B cell (primary cell): ENCODE data around the gene CD6. TPM values are rescaled to one million over a fixed set of nuclear protein-coding genes. Genes with fewer than 3 reads are reported as not detected.

ENCODE experiments used
- ATAC-seq: fragments of 200-7000 bp; cut with Tn5 transposase; one replicate; pipeline ENCODE4 v1.10.0; 2021; ENCODE audit warnings: low read depth, mild to moderate bottlenecking, moderate number of reproducible peaks, moderate library complexity
- CTCF ChIA-PET: fragments of 350-600 bp; sonication (Branson Sonifier 250); formaldehyde crosslinking; loops from one replicate; lab custom pipeline; 2021; ENCODE audit warnings: antibody characterized with exemption, inconsistent platforms; lab: Charles Lee
- POLR2A ChIA-PET: fragments of 350-600 bp; sonication (Branson Sonifier 250); formaldehyde crosslinking; loops from one replicate; lab custom pipeline; 2021; ENCODE audit warnings: antibody characterized with exemption; lab: Charles Lee
- DNase-seq: peaks from one replicate; pipeline ENCODE4 v3.0.0; 2013
- H2AFZ ChIP-seq: 2 replicates; pipeline ENCODE4 v1.6.1; 2012; ENCODE audit warnings: mild to moderate bottlenecking, low read depth, low read length; ENCODE audit not compliant: insufficient read depth, poor library complexity, severe bottlenecking
- H3K27ac ChIP-seq, 2 donors: 1 replicate in 1 of 2; 2 replicates in 1 of 2; pipeline ENCODE4 v1.5.1; 2012 to 2013; ENCODE audit warnings: low read length in 2 of 2, mild to moderate bottlenecking in 2 of 2, moderate library complexity in 1 of 2
- H3K27me3 ChIP-seq, 4 experiments: fragments of 200-600 bp in 1 of 4; sonication (generic) in 1 of 4; replicated peaks in 1 of 4; 1 replicate in 2 of 4; 2 replicates in 2 of 4; pipeline versions ENCODE4 v1.6.1 to v1.7.0; 2013 to 2016; ENCODE audit warnings: low read length in 3 of 4, mild to moderate bottlenecking in 2 of 4, mixed read lengths in 1 of 4, moderate library complexity in 1 of 4; ENCODE audit not compliant: insufficient read depth in 4 of 4, control insufficient read depth in 3 of 4; ENCODE audit errors: control extremely low read depth in 1 of 4
- H3K36me3 ChIP-seq, 2 experiments: replicated peaks in 1 of 2; 1 replicate in 1 of 2; 2 replicates in 1 of 2; pipeline versions ENCODE4 v1.6.1 to v1.7.1; 2013; ENCODE audit warnings: low read length in 1 of 2; ENCODE audit not compliant: insufficient read depth in 2 of 2, control insufficient read depth in 1 of 2; ENCODE audit errors: control extremely low read depth in 1 of 2, extremely low read depth in 1 of 2
- H3K4me1 ChIP-seq, 2 donors: fragments of 200-600 bp in 1 of 2; sonication (generic) in 1 of 2; 1 replicate in 1 of 2; 2 replicates in 1 of 2; pipeline versions ENCODE4 v1.5.1 to v1.6.1; 2013 to 2017; ENCODE audit warnings: low read length in 2 of 2; ENCODE audit not compliant: control insufficient read depth in 2 of 2, insufficient read depth in 2 of 2
- H3K4me2 ChIP-seq: replicated peaks from 2 replicates; pipeline ENCODE3; 2012; ENCODE audit warnings: mild to moderate bottlenecking, low read depth, low read length; ENCODE audit not compliant: poor library complexity, severe bottlenecking
- H3K4me3 ChIP-seq, 5 experiments: fragments of 200-600 bp in 1 of 5; sonication (generic) in 1 of 5; 1 replicate in 3 of 5; 2 replicates in 2 of 5; pipeline versions ENCODE4 v1.5.1 to v1.7.0; 2011 to 2016; ENCODE audit warnings: low read length in 4 of 5, mild to moderate bottlenecking in 4 of 5, low read depth in 2 of 5, control low read depth in 1 of 5, moderate library complexity in 1 of 5; ENCODE audit not compliant: insufficient read depth in 1 of 5; ENCODE audit errors: control extremely low read depth in 1 of 5, extremely low read depth in 1 of 5
- H3K79me2 ChIP-seq: fragments of 200-600 bp; sonication (generic); one replicate; pipeline ENCODE4 v1.6.0; 2016; ENCODE audit warnings: low read length; ENCODE audit not compliant: control insufficient read depth, insufficient read depth
- H3K9ac ChIP-seq: fragments of 200-600 bp; sonication (generic); 2 replicates; pipeline ENCODE4 v1.6.1; 2017; ENCODE audit warnings: mild to moderate bottlenecking, low read length, moderate library complexity
- H3K9me3 ChIP-seq, 3 donors: one replicate each; pipeline versions ENCODE4 v1.6.1 to v1.7.1; 2013; ENCODE audit warnings: low read length in 2 of 3; ENCODE audit not compliant: control insufficient read depth in 2 of 3, insufficient read depth in 1 of 3; ENCODE audit errors: control extremely low read depth in 1 of 3
- H4K20me1 ChIP-seq: 2 replicates; pipeline ENCODE4 v1.6.0; 2012; ENCODE audit warnings: mild to moderate bottlenecking, low read length; ENCODE audit not compliant: insufficient read depth, control insufficient read depth, poor library complexity, severe bottlenecking
- H3K27ac Mint-ChIP-seq: one replicate; pipeline ENCODE4 v1.8.0; 2021; ENCODE audit warnings: mixed read lengths
- H3K27me3 Mint-ChIP-seq: one replicate; pipeline ENCODE4 v1.8.0; 2021; ENCODE audit warnings: mixed read lengths
- H3K4me1 Mint-ChIP-seq: one replicate; pipeline ENCODE4 v1.8.0; 2021; ENCODE audit warnings: mixed read lengths
- H3K4me3 Mint-ChIP-seq: one replicate; pipeline ENCODE4 v1.8.0; 2021; ENCODE audit warnings: mixed read lengths
- H3K9me3 Mint-ChIP-seq: one replicate; pipeline ENCODE4 v1.8.0; 2022; ENCODE audit warnings: mixed read lengths; ENCODE audit not compliant: insufficient read depth
- EZH2 ChIP-seq: IDR thresholded peaks from 2 replicates; pipeline ENCODE4 v1.6.1; 2012; ENCODE audit warnings: borderline replicate concordance, low read depth, mild to moderate bottlenecking, moderate library complexity, low read length; ENCODE audit not compliant: insufficient read depth, poor library complexity, severe bottlenecking
- WGBS: methylation state at CpG from one replicate; pipeline ENCODE4 v1.1.5; 2013; ENCODE audit warnings: missing lambda C conversion rate; ENCODE audit not compliant: insufficient coverage; 5-methylcytosine and 5-hydroxymethylcytosine counted together
- intact Hi-C: fragments of 100-400 bp; cut with micrococcal nuclease; formaldehyde crosslinking; loops from one replicate; pipeline ENCODE4 v1.10.0; 2022
- polyA plus RNA-seq: library from polyadenylated mRNA; depleted of rRNA; stranded (reverse); fragments of >200 nt; gene quantifications from 2 replicates; pipeline ENCODE4 v1.2.3, GENCODE V29; 2012
- total RNA-seq, 2 donors: library from RNA; stranded (reverse); fragments of 120-200 nt in 1 of 2; gene quantifications; 1 replicate in 1 of 2; 2 replicates in 1 of 2; pipeline versions ENCODE4 v1.2.3 to v1.2.4, GENCODE V29; 2013 to 2022
- TF ChIP-seq, protein P1 (sequence below): fragments of 200-600 bp; IDR thresholded peaks from one replicate; pipeline ENCODE4 v1.8.0; 2022; ENCODE audit warnings: antibody characterized with exemption, mild to moderate bottlenecking

CD6 gene
- total and polyA plus RNA-seq, 2 donors (not counting 1 experiment from before 2014, with no cell fraction given) = 9.3 to 13.6 TPM

GRCh38 chr11:60934790-60935605, 36.5 kb upstream of the CD6 start:
- POLR2A ChIA-PET = interaction anchor here (11.4 kb wide), 1 partner anchor 18 kb away, joined by 96 read pairs; the partner anchor contains the start of gene TMEM109

More at GRCh38 chr11:60934790-60935605, 36.5 kb upstream of the CD6 start:
- peaks cover 0 to 20% of the 10 kb centered on the region in 2 experiments for H3K36me3 ChIP-seq
- intact Hi-C loops = no loop called here
- H3K27me3 ChIP-seq = no peaks in the 10 kb centered on the region
- H3K4me2 ChIP-seq = no peak overlapping the region
- H3K9me3 Mint-ChIP-seq = no peaks in the 10 kb centered on the region
- no peak for ATAC-seq
- H3K9ac ChIP-seq = no peak overlapping the region
- peaks cover 7% of the 10 kb centered on the region for H4K20me1 ChIP-seq
- TF ChIP-seq EZH2 = no peak
- TF ChIP-seq, protein P1, sequence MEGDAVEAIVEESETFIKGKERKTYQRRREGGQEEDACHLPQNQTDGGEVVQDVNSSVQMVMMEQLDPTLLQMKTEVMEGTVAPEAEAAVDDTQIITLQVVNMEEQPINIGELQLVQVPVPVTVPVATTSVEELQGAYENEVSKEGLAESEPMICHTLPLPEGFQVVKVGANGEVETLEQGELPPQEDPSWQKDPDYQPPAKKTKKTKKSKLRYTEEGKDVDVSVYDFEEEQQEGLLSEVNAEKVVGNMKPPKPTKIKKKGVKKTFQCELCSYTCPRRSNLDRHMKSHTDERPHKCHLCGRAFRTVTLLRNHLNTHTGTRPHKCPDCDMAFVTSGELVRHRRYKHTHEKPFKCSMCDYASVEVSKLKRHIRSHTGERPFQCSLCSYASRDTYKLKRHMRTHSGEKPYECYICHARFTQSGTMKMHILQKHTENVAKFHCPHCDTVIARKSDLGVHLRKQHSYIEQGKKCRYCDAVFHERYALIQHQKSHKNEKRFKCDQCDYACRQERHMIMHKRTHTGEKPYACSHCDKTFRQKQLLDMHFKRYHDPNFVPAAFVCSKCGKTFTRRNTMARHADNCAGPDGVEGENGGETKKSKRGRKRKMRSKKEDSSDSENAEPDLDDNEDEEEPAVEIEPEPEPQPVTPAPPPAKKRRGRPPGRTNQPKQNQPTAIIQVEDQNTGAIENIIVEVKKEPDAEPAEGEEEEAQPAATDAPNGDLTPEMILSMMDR = no peak
- no peaks in the 10 kb centered on the region for H3K79me2 ChIP-seq
- peaks cover 39% of the 10 kb centered on the region for H3K4me1 Mint-ChIP-seq
- H3K9me3 ChIP-seq = no peaks in the 10 kb centered on the region
- H3K4me1 ChIP-seq = peaks cover 26 to 40% of the 10 kb centered on the region in 2 donors
- CTCF ChIA-PET = interaction anchor here (1.2 to 5.7 kb wide), 2 partner anchors 20 to 35 kb away, joined by 4 to 55 read pairs; partner anchors contain the start of gene TMEM109
- no peak overlapping the region for H3K4me3 Mint-ChIP-seq
- no peak overlapping the region for H3K4me3 ChIP-seq
- H2AFZ ChIP-seq = no peak overlapping the region
- no peaks in the 10 kb centered on the region for H3K27me3 Mint-ChIP-seq
- H3K27ac ChIP-seq = peak overlapping the region in 1 of 2 donors; percentile 39
- H3K27ac Mint-ChIP-seq = peak overlapping the region; percentile 81
- 83% methylated on average over 13 of the region's 21 CpGs for WGBS
- DNase-seq = peak; percentile 39
